ENCODE data around the gene TMEM131. TPM values are rescaled to one million over a fixed set of nuclear protein-coding genes. Genes with fewer than 3 reads are reported as not detected.

The TMEM131 gene
- total RNA-seq, 1 donor from 2014 or later = 41.3 TPM

DNA sequence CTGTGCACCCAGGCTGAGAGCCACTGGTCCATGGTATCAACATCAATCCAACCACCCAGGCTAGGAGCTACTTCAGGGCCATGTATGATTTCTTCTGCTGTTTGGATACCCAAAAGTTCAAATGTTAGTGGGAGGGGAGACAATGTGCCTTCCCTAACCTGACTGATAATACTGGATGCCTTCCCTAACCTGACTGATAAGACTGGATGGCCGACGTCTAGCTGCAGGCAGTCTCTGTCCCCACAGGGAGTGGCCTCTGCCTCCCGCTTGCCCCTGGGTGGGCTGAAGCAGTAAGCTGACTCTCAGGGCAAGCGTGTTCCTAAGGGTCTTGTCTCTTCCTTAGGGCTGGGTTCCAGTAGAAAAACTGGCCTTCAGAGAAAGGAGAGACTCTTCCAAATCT is 216.6 kb downstream of the TMEM131 start:
- Mint-ChIP-seq H3K36me3 (peaks cover 37% of the 10 kb centered on the region), H3K9me3 (no peaks in the 10 kb centered on the region), H3K4me3 (no peak overlapping the region), H3K27me3 (no peaks in the 10 kb centered on the region), H3K4me1 (ENCODE audit: unreplicated experiment) (peaks cover 8% of the 10 kb centered on the region), H3K27ac (no peak overlapping the region)
- DNase-seq (ENCODE audit: extremely low spot score, unreplicated experiment) = no peak
- TF ChIP-seq, protein P1, sequence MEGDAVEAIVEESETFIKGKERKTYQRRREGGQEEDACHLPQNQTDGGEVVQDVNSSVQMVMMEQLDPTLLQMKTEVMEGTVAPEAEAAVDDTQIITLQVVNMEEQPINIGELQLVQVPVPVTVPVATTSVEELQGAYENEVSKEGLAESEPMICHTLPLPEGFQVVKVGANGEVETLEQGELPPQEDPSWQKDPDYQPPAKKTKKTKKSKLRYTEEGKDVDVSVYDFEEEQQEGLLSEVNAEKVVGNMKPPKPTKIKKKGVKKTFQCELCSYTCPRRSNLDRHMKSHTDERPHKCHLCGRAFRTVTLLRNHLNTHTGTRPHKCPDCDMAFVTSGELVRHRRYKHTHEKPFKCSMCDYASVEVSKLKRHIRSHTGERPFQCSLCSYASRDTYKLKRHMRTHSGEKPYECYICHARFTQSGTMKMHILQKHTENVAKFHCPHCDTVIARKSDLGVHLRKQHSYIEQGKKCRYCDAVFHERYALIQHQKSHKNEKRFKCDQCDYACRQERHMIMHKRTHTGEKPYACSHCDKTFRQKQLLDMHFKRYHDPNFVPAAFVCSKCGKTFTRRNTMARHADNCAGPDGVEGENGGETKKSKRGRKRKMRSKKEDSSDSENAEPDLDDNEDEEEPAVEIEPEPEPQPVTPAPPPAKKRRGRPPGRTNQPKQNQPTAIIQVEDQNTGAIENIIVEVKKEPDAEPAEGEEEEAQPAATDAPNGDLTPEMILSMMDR (conservative IDR thresholded peaks at IDR 0.05) = no peak

DNA sequence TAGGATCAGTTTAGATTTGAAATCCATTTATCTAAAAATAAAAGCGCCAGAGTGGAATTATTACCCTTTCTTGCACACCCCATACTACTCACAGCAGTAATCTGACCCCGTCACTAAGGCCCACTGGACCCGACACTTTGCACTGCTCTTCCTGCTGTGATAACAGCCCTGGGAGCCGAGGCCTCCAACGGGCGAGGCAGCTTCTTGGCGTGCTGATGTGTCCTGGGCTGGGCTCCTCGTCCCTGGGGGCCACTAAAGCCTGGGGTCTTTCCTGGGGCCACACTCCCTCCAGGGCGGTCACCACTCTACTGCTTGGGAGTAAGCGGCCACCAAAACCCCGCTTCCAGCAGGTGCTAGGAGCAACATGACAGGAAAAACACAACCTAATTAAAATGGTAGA is 220.7 kb downstream of the TMEM131 start:
- no peak overlapping the region for H3K27ac Mint-ChIP-seq
- H3K9me3 Mint-ChIP-seq = no peaks in the 10 kb centered on the region
- no peak overlapping the region for H3K4me3 Mint-ChIP-seq
- H3K4me1 Mint-ChIP-seq (ENCODE audit: unreplicated experiment) = peaks cover 13% of the 10 kb centered on the region
- H3K36me3 Mint-ChIP-seq = peaks cover 48% of the 10 kb centered on the region
- no peaks in the 10 kb centered on the region for H3K27me3 Mint-ChIP-seq
- DNase-seq (ENCODE audit: extremely low spot score, unreplicated experiment) = no peak
- TF ChIP-seq, protein P1 (conservative IDR thresholded peaks at IDR 0.05) = no peak

DNA sequence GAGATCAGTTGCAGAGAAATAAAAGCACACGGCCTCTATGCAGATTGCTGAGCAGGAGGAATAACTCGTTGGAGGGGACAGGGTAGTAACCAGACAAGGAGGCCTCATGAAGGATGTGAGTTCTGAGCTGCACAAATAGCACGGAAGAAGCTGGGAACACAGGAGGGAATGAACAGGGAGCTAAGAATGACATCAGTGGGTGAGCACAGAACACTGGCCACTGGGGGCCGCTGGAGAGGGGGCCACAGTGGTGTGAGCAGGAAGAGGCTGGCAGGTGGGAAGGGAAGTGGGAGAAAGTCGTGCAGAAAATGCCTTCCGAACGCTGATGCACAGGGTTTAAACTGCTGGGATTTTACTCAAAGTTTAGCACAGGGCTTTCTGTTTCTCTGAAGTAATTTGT is 221.3 kb downstream of the TMEM131 start:
- Mint-ChIP-seq H3K27ac (no peak overlapping the region), H3K4me1 (ENCODE audit: unreplicated experiment) (peaks cover 13% of the 10 kb centered on the region), H3K27me3 (no peaks in the 10 kb centered on the region), H3K9me3 (no peaks in the 10 kb centered on the region), H3K4me3 (no peak overlapping the region), H3K36me3 (peaks cover 47% of the 10 kb centered on the region)
- DNase-seq (ENCODE audit: extremely low spot score, unreplicated experiment) = no peak
- TF ChIP-seq, protein P1 (conservative IDR thresholded peaks at IDR 0.05) = peak; percentile 61

DNA sequence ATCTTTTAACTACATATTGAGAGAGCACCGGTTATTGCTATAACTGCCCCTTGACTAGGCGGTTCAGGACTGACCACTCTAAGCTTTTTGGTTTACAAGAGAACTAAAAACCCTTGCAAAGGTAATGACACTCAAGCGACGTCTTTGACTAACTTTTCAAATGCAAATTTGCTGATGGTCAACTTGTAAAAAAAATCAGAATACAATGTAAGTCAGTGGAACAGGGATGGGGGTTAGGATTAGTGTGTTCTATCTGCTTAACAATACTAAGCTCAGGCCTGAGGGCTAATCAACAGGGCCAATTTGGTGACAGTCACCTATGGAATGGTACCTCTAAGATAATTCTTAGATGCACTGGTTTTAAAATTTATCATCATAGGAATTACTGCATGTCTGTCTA is 225.3 kb downstream of the TMEM131 start:
- H3K4me3 Mint-ChIP-seq = no peak overlapping the region
- DNase-seq (ENCODE audit: extremely low spot score, unreplicated experiment) = no peak
- no peaks in the 10 kb centered on the region for H3K27me3 Mint-ChIP-seq

DNA sequence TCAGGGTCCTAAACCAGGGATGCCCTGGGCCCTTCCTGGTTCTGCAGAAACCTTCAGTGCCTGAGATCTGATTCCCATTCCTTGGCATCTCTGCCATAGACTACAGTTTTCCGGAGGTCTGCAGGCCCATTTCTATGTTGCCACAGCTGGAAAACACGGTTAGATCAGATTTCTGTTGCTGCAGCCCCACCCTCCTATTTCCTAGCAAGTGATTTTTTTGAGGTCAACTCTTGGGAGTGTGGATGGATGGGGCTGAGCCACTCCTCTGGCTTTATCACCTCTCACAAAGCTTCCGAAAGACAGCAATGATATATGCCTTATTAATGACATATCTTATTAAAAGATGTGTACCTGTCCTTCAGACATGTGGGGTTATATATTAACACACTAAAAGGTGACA is 226.0 kb downstream of the TMEM131 start:
- H3K36me3 Mint-ChIP-seq = peaks cover 37% of the 10 kb centered on the region
- TF ChIP-seq, protein P1 (conservative IDR thresholded peaks at IDR 0.05) = no peak
- no peaks in the 10 kb centered on the region for H3K9me3 Mint-ChIP-seq
- no peak for DNase-seq (ENCODE audit: extremely low spot score, unreplicated experiment)
- no peak overlapping the region for H3K4me3 Mint-ChIP-seq
- H3K27me3 Mint-ChIP-seq = no peaks in the 10 kb centered on the region
- H3K27ac Mint-ChIP-seq = no peak overlapping the region
- peaks cover 11% of the 10 kb centered on the region for H3K4me1 Mint-ChIP-seq (ENCODE audit: unreplicated experiment)

More for the DNA sequence above, 225.3 kb downstream of the TMEM131 start:
- no peaks in the 10 kb centered on the region for H3K9me3 Mint-ChIP-seq
- TF ChIP-seq, protein P1 (conservative IDR thresholded peaks at IDR 0.05) = no peak
- H3K27ac Mint-ChIP-seq = peak overlapping the region; percentile 5
- H3K4me1 Mint-ChIP-seq (ENCODE audit: unreplicated experiment) = peaks cover 13% of the 10 kb centered on the region
- peaks cover 36% of the 10 kb centered on the region for H3K36me3 Mint-ChIP-seq

DNA sequence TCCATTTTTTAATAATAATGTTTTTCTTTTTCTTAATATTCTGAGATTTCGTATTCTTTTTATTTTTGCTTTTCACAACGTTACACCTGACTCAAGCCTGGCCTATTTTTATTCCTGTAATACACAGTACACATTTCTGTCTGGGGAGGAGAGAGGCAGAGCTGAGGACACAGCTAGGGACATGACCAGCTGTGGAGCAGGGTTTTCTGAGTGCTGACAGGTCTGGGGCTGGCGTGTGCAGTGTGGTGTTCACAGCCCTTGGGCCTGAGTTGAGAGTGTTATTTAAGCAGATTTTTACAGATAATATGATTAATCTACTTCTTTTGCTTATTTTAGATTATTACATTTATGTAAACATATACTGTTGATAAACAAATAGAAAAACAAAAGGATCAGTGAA is 226.4 kb downstream of the TMEM131 start:
- H3K4me1 Mint-ChIP-seq (ENCODE audit: unreplicated experiment) = peaks cover 7% of the 10 kb centered on the region
- H3K36me3 Mint-ChIP-seq = peaks cover 33% of the 10 kb centered on the region
- H3K27ac Mint-ChIP-seq = no peak overlapping the region
- H3K4me3 Mint-ChIP-seq = no peak overlapping the region
- DNase-seq (ENCODE audit: extremely low spot score, unreplicated experiment) = no peak
- TF ChIP-seq, protein P1 (conservative IDR thresholded peaks at IDR 0.05) = no peak
- no peaks in the 10 kb centered on the region for H3K27me3 Mint-ChIP-seq
- H3K9me3 Mint-ChIP-seq = no peaks in the 10 kb centered on the region

All from type B pancreatic cell (in vitro differentiated cells).